ENCODE results near the gene SLC12A7. TPM values are rescaled to one million over a fixed set of nuclear protein-coding genes. Genes with fewer than 3 reads are reported as not detected.

SLC12A7 gene
- total RNA-seq, 6 experiments from 2014 or later, result 0.07 to 0.09 (median 0.09) TPM; not detected in 3

DNA sequence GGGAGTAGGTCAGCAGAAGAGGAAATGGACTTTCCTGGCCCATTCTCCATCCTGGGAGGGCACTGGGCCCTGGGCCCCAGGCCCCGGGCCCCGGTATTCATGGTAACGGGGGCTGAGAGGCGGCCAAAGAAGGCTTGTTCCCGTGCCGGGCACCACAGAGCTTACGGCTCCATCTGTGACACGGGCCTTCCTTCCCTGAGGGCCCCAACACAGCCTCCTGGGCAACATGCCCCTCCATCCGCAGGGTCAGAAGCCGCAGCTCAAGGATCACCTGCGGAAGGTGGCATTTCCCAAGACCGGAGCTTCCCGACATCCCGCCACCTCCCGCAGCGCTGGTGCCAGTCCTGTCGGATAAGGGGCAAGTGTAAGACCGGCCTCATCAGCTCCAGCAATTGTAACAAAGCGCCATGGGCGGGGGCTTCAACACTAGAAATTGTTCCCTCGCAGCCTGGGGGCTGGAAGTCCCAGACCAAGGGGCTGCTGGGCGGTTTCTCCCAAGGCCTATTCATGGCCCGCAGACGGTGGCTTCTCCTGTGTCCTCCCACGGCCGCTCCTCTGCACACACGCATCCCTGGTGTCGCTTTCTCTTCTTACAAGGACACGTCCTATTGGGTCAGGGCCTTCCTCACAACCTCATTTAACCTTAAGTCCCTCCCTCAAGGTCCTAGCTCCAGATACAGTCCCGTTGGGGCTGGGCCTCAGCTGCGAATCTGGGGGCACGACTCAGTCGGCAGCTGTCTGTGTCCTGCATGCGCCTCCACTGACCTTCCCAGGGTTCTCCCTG, 31.2 kb upstream of the SLC12A7 start:
- H3K36me3 Mint-ChIP-seq (ENCODE audit: low read depth), result no peaks in the 10 kb centered on the region
- H3K4me1 Mint-ChIP-seq (ENCODE audit: low read depth), result no peaks in the 10 kb centered on the region
- peaks cover 4% of the 10 kb centered on the region for H3K9me3 Mint-ChIP-seq
- no peak for DNase-seq
- TF ChIP-seq, protein P1, sequence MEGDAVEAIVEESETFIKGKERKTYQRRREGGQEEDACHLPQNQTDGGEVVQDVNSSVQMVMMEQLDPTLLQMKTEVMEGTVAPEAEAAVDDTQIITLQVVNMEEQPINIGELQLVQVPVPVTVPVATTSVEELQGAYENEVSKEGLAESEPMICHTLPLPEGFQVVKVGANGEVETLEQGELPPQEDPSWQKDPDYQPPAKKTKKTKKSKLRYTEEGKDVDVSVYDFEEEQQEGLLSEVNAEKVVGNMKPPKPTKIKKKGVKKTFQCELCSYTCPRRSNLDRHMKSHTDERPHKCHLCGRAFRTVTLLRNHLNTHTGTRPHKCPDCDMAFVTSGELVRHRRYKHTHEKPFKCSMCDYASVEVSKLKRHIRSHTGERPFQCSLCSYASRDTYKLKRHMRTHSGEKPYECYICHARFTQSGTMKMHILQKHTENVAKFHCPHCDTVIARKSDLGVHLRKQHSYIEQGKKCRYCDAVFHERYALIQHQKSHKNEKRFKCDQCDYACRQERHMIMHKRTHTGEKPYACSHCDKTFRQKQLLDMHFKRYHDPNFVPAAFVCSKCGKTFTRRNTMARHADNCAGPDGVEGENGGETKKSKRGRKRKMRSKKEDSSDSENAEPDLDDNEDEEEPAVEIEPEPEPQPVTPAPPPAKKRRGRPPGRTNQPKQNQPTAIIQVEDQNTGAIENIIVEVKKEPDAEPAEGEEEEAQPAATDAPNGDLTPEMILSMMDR (IDR thresholded peaks at IDR 0.05), result no peak
- H3K27me3 Mint-ChIP-seq (ENCODE audit: insufficient read depth), result peaks cover 13% of the 10 kb centered on the region
- H3K27ac Mint-ChIP-seq, result no peak overlapping the region
- H3K4me3 Mint-ChIP-seq, result no peak overlapping the region

DNA sequence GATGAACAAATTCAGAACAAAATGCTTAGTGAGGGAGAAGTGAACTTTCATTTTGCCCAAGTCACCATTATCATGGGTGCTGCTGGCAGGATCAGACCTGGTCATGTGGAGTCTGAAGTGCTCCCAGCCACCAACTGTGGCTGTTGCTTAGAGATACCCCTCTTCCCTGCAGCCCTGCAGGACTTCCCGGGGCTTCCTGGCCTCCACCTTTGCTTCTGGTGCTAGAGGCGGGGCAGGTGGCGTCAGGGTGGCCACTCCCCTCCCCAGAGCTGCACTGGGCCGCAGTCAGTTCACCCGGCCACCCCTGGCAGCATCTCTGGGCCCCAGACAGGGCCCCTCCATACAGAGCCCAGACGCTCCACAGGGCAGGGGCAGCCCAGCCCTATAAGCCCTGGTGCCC, 30.0 kb upstream of the SLC12A7 start:
- Mint-ChIP-seq H3K4me3 (no peak overlapping the region), H3K4me1 (ENCODE audit: low read depth) (no peaks in the 10 kb centered on the region), H3K9me3 (peaks cover 10% of the 10 kb centered on the region), H3K27ac (no peak overlapping the region), H3K27me3 (ENCODE audit: insufficient read depth) (peaks cover 13% of the 10 kb centered on the region), H3K36me3 (ENCODE audit: low read depth) (0 out of 2 replicates have a peak, but pooled peaks cover 2% of the 10 kb centered on the region)
- TF ChIP-seq, protein P1 (IDR thresholded peaks at IDR 0.05), result no peak
- no peak for DNase-seq

DNA sequence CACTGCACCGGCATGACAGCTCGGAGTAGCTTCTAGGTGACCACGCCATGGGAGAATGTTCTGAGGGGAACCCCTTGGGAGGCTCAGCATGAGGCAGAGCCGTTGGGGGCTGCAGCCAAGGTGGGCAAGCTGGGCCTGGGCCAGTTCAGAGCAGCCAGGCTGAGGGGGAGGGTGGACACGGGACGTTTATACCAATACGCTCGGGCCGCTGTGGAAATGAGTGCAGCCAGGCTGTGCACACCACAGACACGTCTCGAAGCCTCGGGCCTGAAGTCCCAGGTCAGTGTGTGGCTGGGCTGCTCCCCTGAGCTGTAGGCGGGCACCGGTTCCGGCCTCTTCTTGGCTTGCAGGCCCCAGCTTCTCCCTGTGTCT, 28.9 kb upstream of the SLC12A7 start:
- no peaks in the 10 kb centered on the region for H3K4me1 Mint-ChIP-seq (ENCODE audit: low read depth)
- 0 out of 2 replicates have a peak, but pooled peaks cover 4% of the 10 kb centered on the region for H3K36me3 Mint-ChIP-seq (ENCODE audit: low read depth)
- TF ChIP-seq, protein P1 (IDR thresholded peaks at IDR 0.05), result no peak
- peaks cover 20% of the 10 kb centered on the region for H3K9me3 Mint-ChIP-seq
- no peak for DNase-seq
- H3K4me3 Mint-ChIP-seq, result no peak overlapping the region
- H3K27ac Mint-ChIP-seq, result no peak overlapping the region
- peaks cover 15% of the 10 kb centered on the region for H3K27me3 Mint-ChIP-seq (ENCODE audit: insufficient read depth)

DNA sequence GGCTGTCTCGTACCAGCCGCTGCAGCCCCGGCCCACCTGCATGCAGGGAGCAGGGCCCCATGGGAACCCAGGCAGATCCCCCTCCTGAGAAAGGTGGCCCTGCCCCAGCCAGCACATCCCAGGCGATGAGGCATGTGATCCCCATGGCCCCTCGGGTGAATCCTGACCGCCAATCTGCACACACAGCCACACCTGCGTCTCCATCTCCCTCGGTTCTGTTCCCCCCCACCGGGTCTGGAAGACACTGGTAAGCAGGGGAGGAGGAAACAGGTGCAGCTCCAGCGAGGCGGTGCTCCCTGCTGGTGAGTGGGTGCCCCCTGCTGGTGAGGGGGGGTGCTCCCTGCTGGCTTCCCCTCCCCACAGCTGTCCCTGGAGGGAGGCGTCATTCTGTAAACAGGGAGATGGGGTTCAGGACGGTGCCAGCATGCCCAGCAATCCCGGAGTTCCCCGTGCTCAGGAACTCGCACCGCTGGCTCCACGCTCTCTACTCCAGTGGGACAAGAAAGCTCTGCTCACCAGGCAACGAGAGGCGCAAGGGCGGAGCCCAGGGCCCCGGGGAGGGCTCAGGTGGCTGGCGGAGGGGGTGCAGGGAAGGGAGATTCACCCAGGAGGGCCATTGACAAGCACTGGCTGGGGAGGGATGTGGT, 28.4 kb upstream of the SLC12A7 start:
- peaks cover 17% of the 10 kb centered on the region; the same call in 1 of the 2 replicates for H3K27me3 Mint-ChIP-seq (ENCODE audit: insufficient read depth)
- H3K4me1 Mint-ChIP-seq (ENCODE audit: low read depth), result no peaks in the 10 kb centered on the region
- H3K27ac Mint-ChIP-seq, result no peak overlapping the region
- peaks cover 20% of the 10 kb centered on the region for H3K9me3 Mint-ChIP-seq
- no peak overlapping the region for H3K4me3 Mint-ChIP-seq
- no peak for DNase-seq
- TF ChIP-seq, protein P1 (IDR thresholded peaks at IDR 0.05), result peak; percentile 83
- H3K36me3 Mint-ChIP-seq (ENCODE audit: low read depth), result 0 out of 2 replicates have a peak, but pooled peaks cover 4% of the 10 kb centered on the region

DNA sequence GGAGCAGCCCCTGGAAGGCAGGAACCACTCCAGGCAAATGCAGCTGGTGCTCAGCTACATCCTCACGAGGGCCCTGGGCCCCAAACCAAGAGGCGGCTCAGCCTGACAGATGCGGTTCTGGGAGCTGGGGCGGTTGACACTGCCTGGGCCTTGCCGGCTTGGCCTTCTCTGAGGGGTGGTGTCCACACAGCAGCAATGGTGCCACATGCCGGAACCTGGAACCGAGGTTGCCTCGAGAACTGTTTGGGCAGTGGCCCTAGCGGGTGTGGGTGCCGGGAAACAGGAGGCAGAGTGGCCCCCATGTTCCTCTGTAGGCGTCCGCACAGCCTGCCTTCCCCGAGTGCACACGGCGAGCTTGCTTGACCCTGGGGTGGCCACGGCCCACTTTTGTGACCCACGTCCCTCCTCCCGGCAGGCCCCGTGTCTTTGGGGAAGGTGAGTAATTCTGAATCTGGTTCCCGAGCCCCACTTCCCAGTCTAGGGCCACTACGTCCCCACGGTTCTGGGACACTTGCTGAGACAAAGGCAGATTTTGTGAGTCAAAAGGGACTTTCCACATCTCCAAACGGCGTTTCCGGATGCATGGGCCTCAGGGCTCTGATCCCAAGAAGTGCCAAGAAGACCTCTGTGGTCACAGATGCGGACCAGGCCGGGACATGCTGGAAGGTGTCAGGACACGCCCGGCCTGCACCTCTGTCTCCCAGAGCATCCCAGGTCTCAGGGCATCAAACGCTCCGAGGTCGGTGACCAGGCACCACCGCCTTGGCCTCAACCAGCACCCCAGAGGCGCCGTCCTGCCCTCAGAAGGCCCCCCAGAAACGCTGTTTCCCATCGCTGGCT, 27.7 kb upstream of the SLC12A7 start:
- Mint-ChIP-seq H3K27me3 (ENCODE audit: insufficient read depth) (peaks cover 17% of the 10 kb centered on the region; the same call in 1 of the 2 replicates), H3K9me3 (peaks cover 20% of the 10 kb centered on the region), H3K27ac (no peak overlapping the region), H3K4me1 (ENCODE audit: low read depth) (no peaks in the 10 kb centered on the region), H3K36me3 (ENCODE audit: low read depth) (0 out of 2 replicates have a peak, but pooled peaks cover 4% of the 10 kb centered on the region), H3K4me3 (no peak overlapping the region)
- TF ChIP-seq, protein P1 (IDR thresholded peaks at IDR 0.05), result no peak
- DNase-seq, result no peak

Data from HFFc6 (cell line).